GM23248 (cell line): ENCODE results near the gene XRCC4. TPM values are rescaled to one million over a fixed set of nuclear protein-coding genes. Genes with fewer than 3 reads are reported as not detected.

ENCODE experiments used
- DNase-seq: peaks from one replicate; pipeline ENCODE4 v3.0.0-alpha.2; 2015
- H2AFZ ChIP-seq: fragments of 200-600 bp; sonication (generic); 2 replicates; pipeline ENCODE4 v1.6.1; 2016; ENCODE audit warnings: antibody characterized with exemption
- H3F3A ChIP-seq: fragments of 200-600 bp; sonication (generic); 2 replicates; pipeline ENCODE4 v1.6.1; 2016; ENCODE audit warnings: mild to moderate bottlenecking, antibody characterized with exemption, mixed run types; ENCODE audit not compliant: insufficient read depth
- H3K27ac ChIP-seq: fragments of 200-600 bp; sonication (generic); 2 replicates; pipeline ENCODE4 v1.5.1; 2016; ENCODE audit warnings: mild to moderate bottlenecking
- H3K27me3 ChIP-seq: fragments of 200-600 bp; sonication (generic); replicated peaks from 2 replicates; pipeline ENCODE4 v1.6.1; 2016; ENCODE audit warnings: mild to moderate bottlenecking; ENCODE audit not compliant: insufficient read depth
- H3K36me3 ChIP-seq: fragments of 200-600 bp; sonication (generic); 2 replicates; pipeline ENCODE4 v1.6.1; 2016; ENCODE audit warnings: low read depth, mild to moderate bottlenecking
- H3K4me1 ChIP-seq: fragments of 200-600 bp; sonication (generic); 2 replicates; pipeline ENCODE4 v1.6.1; 2016; ENCODE audit warnings: mild to moderate bottlenecking; ENCODE audit not compliant: insufficient read depth
- H3K4me2 ChIP-seq: fragments of 200-600 bp; sonication (generic); one replicate; pipeline ENCODE4 v1.6.1; 2016; ENCODE audit warnings: mild to moderate bottlenecking; ENCODE audit not compliant: unreplicated experiment
- H3K4me3 ChIP-seq: fragments of 200-600 bp; sonication (generic); 2 replicates; pipeline ENCODE4 v1.5.1; 2016; ENCODE audit warnings: mild to moderate bottlenecking
- H3K79me2 ChIP-seq: fragments of 200-600 bp; sonication (generic); 2 replicates; pipeline ENCODE4 v1.6.1; 2016; ENCODE audit warnings: mild to moderate bottlenecking; ENCODE audit not compliant: insufficient read depth
- H3K9ac ChIP-seq: fragments of 200-600 bp; sonication (generic); 2 replicates; pipeline ENCODE4 v1.6.1; 2016; ENCODE audit warnings: mild to moderate bottlenecking
- H3K9me2 ChIP-seq: fragments of 200-600 bp; sonication (generic); 2 replicates; pipeline ENCODE4 v1.6.1; 2016; ENCODE audit warnings: mixed run types, mild to moderate bottlenecking, moderate library complexity; ENCODE audit not compliant: insufficient read depth
- H3K9me3 ChIP-seq: fragments of 200-600 bp; sonication (generic); one replicate; pipeline ENCODE4 v1.6.1; 2017; ENCODE audit warnings: low read depth
- H4K20me1 ChIP-seq: fragments of 200-600 bp; sonication (generic); 2 replicates; pipeline ENCODE4 v1.6.0; 2016; ENCODE audit not compliant: insufficient read depth
- EZH2 ChIP-seq: fragments of 200-600 bp; sonication (generic); IDR thresholded peaks from 2 replicates; pipeline ENCODE4 v1.6.1; 2018; ENCODE audit warnings: antibody characterized with exemption, mild to moderate bottlenecking; ENCODE audit not compliant: insufficient read depth, poor library complexity, severe bottlenecking
- EZH2phosphoT487 ChIP-seq: fragments of 200-600 bp; sonication (generic); IDR thresholded peaks from 2 replicates; pipeline ENCODE4 v1.6.1; 2018; ENCODE audit warnings: antibody characterized with exemption, moderate library complexity, mild to moderate bottlenecking, low read depth; ENCODE audit not compliant: insufficient read depth
- WGBS, 2 experiments: methylation state at CpG; one replicate each; pipeline ENCODE4 v1.1.6; 2015 to 2017; ENCODE audit warnings: low lambda C conversion rate in 2 of 2, low coverage in 1 of 2; ENCODE audit errors: missing lambda C conversion rate in 2 of 2; 5-methylcytosine and 5-hydroxymethylcytosine counted together
- in situ Hi-C: fragments of 300-500 bp; cut with MboI; formaldehyde crosslinking; loops from 2 replicates; pipeline ENCODE4 v1.15.0; 2020
- polyA plus RNA-seq: library from polyadenylated mRNA; unstranded; fragments of >200 nt; fragmentation: Nextera tagmentation; extraction: Ambion mirVana; gene quantifications from 2 replicates; pipeline ENCODE4 v1.2.1, GENCODE V29; 2016
- total RNA-seq: library from RNA; depleted of rRNA; stranded (reverse); fragments of >200 nt; shearing (Covaris generic); gene quantifications from 2 replicates; pipeline ENCODE4 v1.2.3, GENCODE V29; 2014

XRCC4 gene
- total and polyA plus RNA-seq, 2 experiments from 2014 or later: 11.5 to 11.7 TPM

- no peak for TF ChIP-seq EZH2
- TF ChIP-seq EZH2phosphoT487: no peak
- Histone ChIP-seq H3K36me3 (no peaks in the 10 kb centered on the region), H3K79me2 (no peaks in the 10 kb centered on the region), H3K27me3 (no peaks in the 10 kb centered on the region), H3K4me1 (peaks cover 35% of the 10 kb centered on the region), H3K27ac (no peak overlapping the region), H3K9me3 (no peaks in the 10 kb centered on the region), H2AFZ (no peak overlapping the region), H3K4me2 (no peak overlapping the region), H4K20me1 (no peaks in the 10 kb centered on the region), H3K9ac (no peak overlapping the region), H3F3A (peaks cover 25% of the 10 kb centered on the region), H3K4me3 (no peak overlapping the region), H3K9me2 (no peaks in the 10 kb centered on the region)
- no peak for DNase-seq
- in situ Hi-C loops: no loop called here
Observed at GRCh38 chr5:83099001-83099400, 21.7 kb downstream of the XRCC4 start.

GRCh38 chr5:83099445-83099844 is 22.1 kb downstream of the XRCC4 start:
- in situ Hi-C loops: no loop called here
- Histone ChIP-seq H3K9me3 (no peaks in the 10 kb centered on the region), H3K36me3 (no peaks in the 10 kb centered on the region), H3K9me2 (no peaks in the 10 kb centered on the region), H2AFZ (no peak overlapping the region), H3K79me2 (no peaks in the 10 kb centered on the region), H3K9ac (no peak overlapping the region), H3K4me3 (no peak overlapping the region), H3K4me1 (peaks cover 35% of the 10 kb centered on the region), H3K27ac (no peak overlapping the region), H3K4me2 (no peak overlapping the region), H4K20me1 (no peaks in the 10 kb centered on the region), H3F3A (peaks cover 25% of the 10 kb centered on the region), H3K27me3 (no peaks in the 10 kb centered on the region)
- no peak for TF ChIP-seq EZH2phosphoT487
- TF ChIP-seq EZH2: no peak
- no peak for DNase-seq
- 91 to 100% methylated on average over 1 of the region's 1 CpG for WGBS, 2 experiments

GRCh38 chr5:83101514-83101913 is 24.2 kb downstream of the XRCC4 start:
- H3K4me1 ChIP-seq: peaks cover 22% of the 10 kb centered on the region
- no peak overlapping the region for H3K4me3 ChIP-seq
- H2AFZ ChIP-seq: no peak overlapping the region
- H3F3A ChIP-seq: peaks cover 20% of the 10 kb centered on the region
- no peaks in the 10 kb centered on the region for H3K79me2 ChIP-seq
- WGBS, 2 experiments: 95 to 100% methylated on average over 1 of the region's 1 CpG
- in situ Hi-C loops: no loop called here
- no peak for TF ChIP-seq EZH2
- no peak for DNase-seq
- H3K4me2 ChIP-seq: no peak overlapping the region
- H3K9ac ChIP-seq: no peak overlapping the region
- no peaks in the 10 kb centered on the region for H3K9me3 ChIP-seq
- H3K9me2 ChIP-seq: no peaks in the 10 kb centered on the region
- no peak overlapping the region for H3K27ac ChIP-seq
- no peaks in the 10 kb centered on the region for H4K20me1 ChIP-seq
- H3K27me3 ChIP-seq: no peaks in the 10 kb centered on the region
- no peaks in the 10 kb centered on the region for H3K36me3 ChIP-seq

DNA sequence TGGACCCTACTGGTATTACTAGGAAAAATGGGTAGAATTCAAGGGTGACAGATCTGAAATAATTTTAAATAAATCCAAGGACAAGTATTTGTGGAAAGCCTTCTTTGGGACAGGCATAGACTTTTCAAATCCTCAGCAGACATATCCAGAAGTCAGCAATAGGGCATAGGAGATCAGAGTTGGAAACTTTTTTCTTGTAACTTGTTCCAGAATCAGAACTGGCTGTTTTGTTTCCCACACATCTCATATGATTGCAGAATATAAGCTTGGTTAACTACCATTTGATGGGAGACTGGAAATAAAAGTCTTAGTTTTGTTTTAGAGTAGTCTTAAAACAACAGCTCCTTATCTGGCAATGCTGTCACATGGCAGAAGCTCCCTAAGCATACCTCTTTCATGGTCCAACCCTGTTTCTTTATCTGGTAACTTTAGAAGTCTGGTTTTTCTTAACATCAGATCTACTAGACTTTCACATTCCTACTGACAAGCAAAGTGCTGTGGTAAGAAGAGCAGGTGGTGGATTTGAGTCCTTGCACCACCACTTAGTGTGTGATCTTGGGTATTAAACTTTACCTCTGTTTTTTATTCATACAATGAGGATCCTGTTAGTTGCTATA is 25.1 kb downstream of the XRCC4 start:
- Histone ChIP-seq H3K36me3 (no peaks in the 10 kb centered on the region), H3K9me2 (no peaks in the 10 kb centered on the region), H3F3A (peaks cover 11% of the 10 kb centered on the region), H3K27me3 (no peaks in the 10 kb centered on the region), H3K27ac (no peak overlapping the region), H3K79me2 (no peaks in the 10 kb centered on the region), H4K20me1 (no peaks in the 10 kb centered on the region), H3K4me2 (no peak overlapping the region), H2AFZ (no peak overlapping the region), H3K4me1 (peaks cover 12% of the 10 kb centered on the region), H3K9me3 (no peaks in the 10 kb centered on the region), H3K4me3 (no peak overlapping the region), H3K9ac (no peak overlapping the region)
- in situ Hi-C loops: no loop called here
- no peak for DNase-seq
- TF ChIP-seq EZH2phosphoT487: no peak
- no peak for TF ChIP-seq EZH2

- in situ Hi-C loops: no loop called here
- H3K79me2 ChIP-seq: no peaks in the 10 kb centered on the region
- no peak overlapping the region for H2AFZ ChIP-seq
- H4K20me1 ChIP-seq: no peaks in the 10 kb centered on the region
- no peak overlapping the region for H3K4me2 ChIP-seq
- no peak overlapping the region for H3K9ac ChIP-seq
- H3K4me1 ChIP-seq: no peaks in the 10 kb centered on the region
- no peak overlapping the region for H3K4me3 ChIP-seq
- H3K27ac ChIP-seq: peak overlapping the region; percentile 29; the same call in 1 of the 2 replicates
- no peaks in the 10 kb centered on the region for H3F3A ChIP-seq
- no peaks in the 10 kb centered on the region; the same call in 1 of the 2 replicates for H3K9me2 ChIP-seq
- no peaks in the 10 kb centered on the region for H3K9me3 ChIP-seq
- H3K36me3 ChIP-seq: no peaks in the 10 kb centered on the region
- peak; percentile 60 for DNase-seq
- no peak for TF ChIP-seq EZH2
- no peak for TF ChIP-seq EZH2phosphoT487
- no peaks in the 10 kb centered on the region for H3K27me3 ChIP-seq
Observed at GRCh38 chr5:83104021-83104420, 26.7 kb downstream of the XRCC4 start.
